Right lobe of liver (tissue), 4 donors: ENCODE data around the gene RPL29.

ENCODE experiments used
- POLR2A ChIP-seq: fragments of 450-650 bp; IDR thresholded peaks from one replicate; pipeline ENCODE4 v1.6.1; 2017; ENCODE audit warnings: antibody characterized with exemption, mild to moderate bottlenecking
- TF ChIP-seq, protein P1 (sequence below), 4 donors: fragments of 200-600 bp in 3 of 4; fragments of 450-650 bp in 1 of 4; IDR thresholded peaks; one replicate each; pipeline versions ENCODE4 v1.5.1 to v1.8.0; 2016 to 2022; ENCODE audit warnings: antibody characterized with exemption in 4 of 4, mild to moderate bottlenecking in 2 of 4
- donor health status: DM: no; HTN: no; CAD: no.
- donor health status: DM: no; HTN: no; CAD: no.
- donor health status: DM: no; HTN: yes; CAD: no.

DNA sequence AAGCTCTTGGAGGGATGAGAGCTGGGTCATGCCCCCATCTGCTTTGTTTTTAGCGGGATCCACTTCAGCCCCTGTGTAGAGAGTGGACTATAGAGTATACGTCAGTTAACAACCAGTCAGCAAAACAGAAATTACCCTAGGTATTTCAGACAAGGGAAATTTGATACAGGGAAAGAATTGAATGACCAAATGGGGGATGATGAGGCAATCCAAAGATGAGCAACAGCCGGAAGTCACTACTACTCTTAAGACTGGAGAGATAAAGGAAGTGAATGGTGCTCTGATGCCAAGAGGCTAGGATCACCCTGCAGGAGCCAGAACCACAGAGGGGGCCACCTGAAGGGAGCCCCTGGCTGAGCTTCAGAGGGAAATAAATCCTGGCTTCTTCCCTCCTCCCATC is 42.2 kb downstream of the RPL29 start:
- TF ChIP-seq, protein P1, sequence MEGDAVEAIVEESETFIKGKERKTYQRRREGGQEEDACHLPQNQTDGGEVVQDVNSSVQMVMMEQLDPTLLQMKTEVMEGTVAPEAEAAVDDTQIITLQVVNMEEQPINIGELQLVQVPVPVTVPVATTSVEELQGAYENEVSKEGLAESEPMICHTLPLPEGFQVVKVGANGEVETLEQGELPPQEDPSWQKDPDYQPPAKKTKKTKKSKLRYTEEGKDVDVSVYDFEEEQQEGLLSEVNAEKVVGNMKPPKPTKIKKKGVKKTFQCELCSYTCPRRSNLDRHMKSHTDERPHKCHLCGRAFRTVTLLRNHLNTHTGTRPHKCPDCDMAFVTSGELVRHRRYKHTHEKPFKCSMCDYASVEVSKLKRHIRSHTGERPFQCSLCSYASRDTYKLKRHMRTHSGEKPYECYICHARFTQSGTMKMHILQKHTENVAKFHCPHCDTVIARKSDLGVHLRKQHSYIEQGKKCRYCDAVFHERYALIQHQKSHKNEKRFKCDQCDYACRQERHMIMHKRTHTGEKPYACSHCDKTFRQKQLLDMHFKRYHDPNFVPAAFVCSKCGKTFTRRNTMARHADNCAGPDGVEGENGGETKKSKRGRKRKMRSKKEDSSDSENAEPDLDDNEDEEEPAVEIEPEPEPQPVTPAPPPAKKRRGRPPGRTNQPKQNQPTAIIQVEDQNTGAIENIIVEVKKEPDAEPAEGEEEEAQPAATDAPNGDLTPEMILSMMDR (IDR thresholded peaks at IDR 0.05) = no peak
- TF ChIP-seq POLR2A = no peak
